A549 (cell line): ENCODE results near the gene GDI2.

Experiments
- CBX8 ChIP-seq: fragments of 200-600 bp; sonication (generic); IDR thresholded peaks from 2 replicates; pipeline ENCODE4 v1.6.1; 2016
- CHD4 ChIP-seq: fragments of 200-600 bp; sonication (generic); IDR thresholded peaks from 2 replicates; pipeline ENCODE4 v1.6.1; 2016; ENCODE audit warnings: antibody characterized with exemption, mild to moderate bottlenecking, borderline replicate concordance
- EP300 ChIP-seq, 2 experiments: fragments of >200 bp; sonication (Bioruptor Twin); formaldehyde crosslinking; IDR thresholded peaks; 2 replicates in 1 of 2; 3 replicates in 1 of 2; pipeline ENCODE4 v1.6.1; 2016 to 2017
- KDM1A ChIP-seq: fragments of 200-600 bp; sonication (generic); IDR thresholded peaks from 2 replicates; pipeline ENCODE4 v1.6.1; 2016; ENCODE audit warnings: low read depth, mild to moderate bottlenecking
- SMC3 ChIP-seq: fragments of >200 bp; sonication (Bioruptor Twin); formaldehyde crosslinking; IDR thresholded peaks from 3 replicates; pipeline ENCODE4 v1.6.1; 2018; ENCODE audit warnings: inconsistent platforms
- TF ChIP-seq, protein P1 (sequence below): fragments of 450-650 bp; IDR thresholded peaks from 2 replicates; pipeline ENCODE4 v1.6.1; 2014; ENCODE audit warnings: antibody characterized with exemption
- TF ChIP-seq, protein P2 (sequence below): IDR thresholded peaks from 2 replicates; pipeline ENCODE4 v1.6.1; 2012

DNA sequence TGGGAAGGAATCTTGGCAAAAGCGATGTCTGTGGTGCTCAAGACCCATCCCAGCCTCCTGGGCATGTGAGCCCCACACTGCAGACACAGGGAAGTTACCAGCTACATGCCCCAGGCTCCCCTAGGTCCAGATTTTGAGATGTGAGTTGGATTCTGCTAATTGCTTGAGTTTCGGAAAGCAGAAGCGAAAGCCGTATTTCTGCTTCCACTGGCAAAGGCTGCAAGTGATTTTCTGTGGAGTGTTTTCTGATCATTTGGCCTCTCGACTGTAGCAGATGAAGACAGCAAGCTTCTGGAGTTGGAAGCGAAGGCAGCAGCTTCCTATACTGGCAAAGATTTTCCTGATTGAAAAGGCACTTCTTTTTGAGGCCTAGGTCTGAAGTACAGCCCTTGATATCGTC lies 46.8 kb upstream of the GDI2 start:
- no peak for TF ChIP-seq KDM1A
- no peak for TF ChIP-seq CHD4
- TF ChIP-seq EP300 (IDR thresholded peaks at IDR 0.05), result no peak
- TF ChIP-seq, protein P1, sequence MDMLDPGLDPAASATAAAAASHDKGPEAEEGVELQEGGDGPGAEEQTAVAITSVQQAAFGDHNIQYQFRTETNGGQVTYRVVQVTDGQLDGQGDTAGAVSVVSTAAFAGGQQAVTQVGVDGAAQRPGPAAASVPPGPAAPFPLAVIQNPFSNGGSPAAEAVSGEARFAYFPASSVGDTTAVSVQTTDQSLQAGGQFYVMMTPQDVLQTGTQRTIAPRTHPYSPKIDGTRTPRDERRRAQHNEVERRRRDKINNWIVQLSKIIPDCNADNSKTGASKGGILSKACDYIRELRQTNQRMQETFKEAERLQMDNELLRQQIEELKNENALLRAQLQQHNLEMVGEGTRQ, result no peak
- TF ChIP-seq SMC3, result no peak
- TF ChIP-seq, protein P2, sequence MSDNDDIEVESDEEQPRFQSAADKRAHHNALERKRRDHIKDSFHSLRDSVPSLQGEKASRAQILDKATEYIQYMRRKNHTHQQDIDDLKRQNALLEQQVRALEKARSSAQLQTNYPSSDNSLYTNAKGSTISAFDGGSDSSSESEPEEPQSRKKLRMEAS, result no peak
- TF ChIP-seq CBX8, result no peak
